HepG2 (cell line): ENCODE data around the gene RORC. TPM values are rescaled to one million over a fixed set of nuclear protein-coding genes. Genes with fewer than 3 reads are reported as not detected.
"Not testable (repeated sequence)": the region's sequence is repeated elsewhere in the genome, so short reads cannot be mapped to it uniquely, and the experiment has no call there.

Source experiments
- ATAC-seq: fragments of 200-7000 bp; cut with Tn5 transposase; 3 replicates; pipeline ENCODE4 v1.9.1; 2020; ENCODE audit warnings: mild to moderate bottlenecking, moderate library complexity
- BruUV-seq: library from RNA; stranded (reverse); fragments of 400-500 nt; replicated peaks from 2 replicates; lab custom pipeline; 2021; lab: Mats Ljungman, UMichigan
- CTCF ChIA-PET: fragments of 300-600 bp; formaldehyde crosslinking; extraction: SDS; loops from one replicate; lab custom pipeline; 2021; ENCODE audit warnings: low total read pairs, inconsistent platforms, low intra/inter-chr PET ratio; lab: Yijun Ruan, JAX
- POLR2A ChIA-PET: fragments of 350-600 bp; sonication (Branson Sonifier 250); formaldehyde crosslinking; loops from one replicate; lab custom pipeline; 2020; ENCODE audit warnings: antibody characterized with exemption, inconsistent platforms; lab: Yijun Ruan, JAX
- DNase-seq: peaks from one replicate; pipeline ENCODE4 v3.0.0-alpha.2; 2015; ENCODE audit warnings: low spot score
- FAIRE-seq: peaks from 3 replicates; lab custom pipeline; 2011; peaks lifted over from hg19 to GRCh38; lab: Jason Lieb, UNC
- H2AFZ ChIP-seq: one replicate; pipeline ENCODE4 v1.6.1; 2011; ENCODE audit warnings: low read length, inconsistent platforms
- H3K27ac ChIP-seq: fragments of 300-600 bp; 3 replicates; pipeline ENCODE4 v1.8.0; 2011; ENCODE audit warnings: mixed run types, mild to moderate bottlenecking, mixed read lengths, low read length, inconsistent platforms; ENCODE audit not compliant: insufficient read depth; ENCODE audit errors: extremely low read length
- H3K27me3 ChIP-seq, 2 experiments: fragments of 200-600 bp in 1 of 2; 2 replicates in 1 of 2; 3 replicates in 1 of 2; pipeline versions ENCODE4 v1.6.0 to v1.8.0; 2011; ENCODE audit warnings: low read length in 2 of 2, mild to moderate bottlenecking in 2 of 2, moderate library complexity in 2 of 2, inconsistent platforms in 1 of 2; ENCODE audit not compliant: insufficient read depth in 2 of 2, control insufficient read depth in 1 of 2
- H3K36me3 ChIP-seq, 2 experiments: fragments of 200-600 bp in 1 of 2; replicated peaks in 1 of 2; 2 replicates in 1 of 2; 3 replicates in 1 of 2; pipeline versions ENCODE4 v1.5.1 to v1.8.0; 2011; ENCODE audit warnings: low read length in 2 of 2, inconsistent platforms in 1 of 2; ENCODE audit not compliant: insufficient read depth in 2 of 2, control insufficient read depth in 1 of 2
- H3K4me1 ChIP-seq: 2 replicates; pipeline ENCODE4 v1.5.1; 2012; ENCODE audit warnings: low read length, inconsistent platforms; ENCODE audit not compliant: insufficient read depth
- H3K4me2 ChIP-seq: 2 replicates; pipeline ENCODE4 v1.6.0; 2011; ENCODE audit warnings: low read depth, low read length, inconsistent platforms
- H3K4me3 ChIP-seq, 3 experiments: fragments of 200-600 bp in 1 of 3; sonication (generic), shearing (Covaris generic) in 1 of 3; replicated peaks in 1 of 3; 2 replicates each; pipeline ENCODE4 v1.5.1; 2011 to 2016; ENCODE audit warnings: low read length in 3 of 3, inconsistent platforms in 2 of 3, low read depth in 2 of 3, mild to moderate bottlenecking in 2 of 3, control low read depth in 1 of 3, mixed read lengths in 1 of 3; ENCODE audit not compliant: insufficient read depth in 1 of 3
- H3K79me2 ChIP-seq: one replicate; pipeline ENCODE4 v1.6.1; 2011; ENCODE audit warnings: low read length, inconsistent platforms; ENCODE audit not compliant: insufficient read depth
- H3K9ac ChIP-seq: 2 replicates; pipeline ENCODE4 v1.6.0; 2011; ENCODE audit warnings: mild to moderate bottlenecking, low read depth, low read length, inconsistent platforms; ENCODE audit not compliant: insufficient read depth
- H3K9me3 ChIP-seq: 2 replicates; pipeline ENCODE4 v1.5.1; 2012; ENCODE audit warnings: mild to moderate bottlenecking, low read length
- H4K20me1 ChIP-seq: 2 replicates; pipeline ENCODE4 v1.6.0; 2011; ENCODE audit warnings: inconsistent platforms, mild to moderate bottlenecking, low read length, moderate library complexity; ENCODE audit not compliant: insufficient read depth
- MAFF ChIP-seq: IDR thresholded peaks from 2 replicates; pipeline ENCODE4 v1.6.1; 2011; ENCODE audit warnings: low read depth, low read length, improper control_type of control experiment
- MAFK ChIP-seq, 2 experiments: IDR thresholded peaks in 1 of 2; conservative IDR thresholded peaks in 1 of 2; 2 replicates each; pipeline ENCODE4 v1.6.1; 2011; ENCODE audit warnings: improper control_type of control experiment in 2 of 2, low read length in 2 of 2
- SMAD9 ChIP-seq: sonication (generic); formaldehyde crosslinking; IDR thresholded peaks from 2 replicates; pipeline ENCODE4 v1.5.1; 2020; ENCODE audit warnings: mild to moderate bottlenecking, missing genetic modification reagents
- ZNF281 ChIP-seq: sonication (generic); formaldehyde crosslinking; IDR thresholded peaks from 2 replicates; pipeline ENCODE4 v1.4.0; 2020; ENCODE audit warnings: missing genetic modification reagents, borderline replicate concordance
- ZNF790 ChIP-seq: sonication (generic); formaldehyde crosslinking; IDR thresholded peaks from 2 replicates; pipeline ENCODE4 v1.8.0; 2022; ENCODE audit warnings: missing genetic modification reagents, mild to moderate bottlenecking, borderline replicate concordance
- ZNF816 ChIP-seq: sonication (generic); formaldehyde crosslinking; IDR thresholded peaks from 2 replicates; pipeline ENCODE4 v1.8.0; 2022; ENCODE audit warnings: missing genetic modification reagents, mild to moderate bottlenecking, borderline replicate concordance
- WGBS: methylation state at CpG from one replicate; pipeline ENCODE4 v1.1.6; 2017; ENCODE audit warnings: low lambda C conversion rate; 5-methylcytosine and 5-hydroxymethylcytosine counted together
- in situ Hi-C: cut with HindIII; loops from 2 replicates; pipeline ENCODE4 v1.10.0; 2017; ENCODE audit warnings: low pct_unique_long_range_greater_than_20kb; ENCODE audit not compliant: extremely low pct_ligation_motif_present
- intact Hi-C: fragments of 100-400 bp; cut with micrococcal nuclease; formaldehyde crosslinking; loops from one replicate; pipeline ENCODE4 v1.10.0; 2022; ENCODE audit not compliant: unreplicated experiment
- polyA plus RNA-seq, 8 experiments: library from polyadenylated mRNA; depleted of rRNA in 3 of 8; stranded (reverse) in 7 of 8; unstranded in 1 of 8; fragments of >200 nt; fragmentation: Illumina TruSeq in 4 of 8; extraction: Trizol in 4 of 8; gene quantifications; 2 replicates each; pipeline versions ENCODE4 v1.2.1 to v1.2.3, GENCODE V29; 2011 to 2016; ENCODE audit warnings: low read depth in 4 of 8, missing spikeins in 1 of 8, mixed read lengths in 1 of 8; ENCODE audit not compliant: insufficient read depth in 1 of 8
- total RNA-seq, 5 experiments: library from RNA; depleted of rRNA; stranded (reverse); fragments of >200 nt; fragmentation: Illumina TruSeq; extraction: Trizol; gene quantifications; 2 replicates each; pipeline ENCODE4 v1.2.3, GENCODE V29; 2016; ENCODE audit warnings: low read depth in 1 of 5

The RORC gene
- total and polyA plus RNA-seq, 2 of the 13 experiments (the other 11 are each of a cell fraction or from before 2014, with no cell fraction given): 2.5 to 6.5 TPM

GRCh38 chr1:151855933-151856332, 24.3 kb upstream of the RORC start (continued):
- TF ChIP-seq MAFK (conservative IDR thresholded peaks at IDR 0.05 in 1 of 2, IDR thresholded peaks at IDR 0.05 in 1 of 2; ENCODE audit: low read length in 2 of 2) (peak; percentile 70 to 80; a peak in 3 of 4 replicates), ZNF816 (CRISPR knock-in tag) (no peak), MAFF (peak; percentile 79), SMAD9 (CRISPR knock-in tag) (no peak), ZNF790 (CRISPR knock-in tag) (no peak), ZNF281 (no peak)

GRCh38 chr1:151855516-151855915, 23.9 kb upstream of the RORC start:
- H3K4me2 ChIP-seq, in situ Hi-C loops, POLR2A ChIA-PET: not testable (repeated sequence)

More at GRCh38 chr1:151855516-151855915, 23.9 kb upstream of the RORC start:
- H4K20me1 ChIP-seq, H2AFZ ChIP-seq, H3K79me2 ChIP-seq, FAIRE-seq, H3K27ac ChIP-seq, H3K9me3 ChIP-seq, H3K36me3 ChIP-seq, H3K4me1 ChIP-seq, CTCF ChIA-PET, H3K9ac ChIP-seq, intact Hi-C loops, H3K4me3 ChIP-seq, ATAC-seq, DNase-seq, BruUV-seq: not testable (repeated sequence)
- 39% methylated on average over 8 of the region's 8 CpGs for WGBS
- H3K27me3 ChIP-seq: peaks cover 7 to 27% of the 10 kb centered on the region in 2 experiments; a peak in 3 of 5 replicates
